Measurements from ENCODE around the gene RPRD2. TPM values are rescaled to one million over a fixed set of nuclear protein-coding genes. Genes with fewer than 3 reads are reported as not detected.
A peak's percentile ranks its signal among the peaks of the same experiment; 100 is the strongest.

RPRD2 gene
- total RNA-seq, 1 experiment from 2014 or later: 37.8 TPM

GRCh38 chr1:150507912-150508864 lies 144.2 kb downstream of the RPRD2 start, which contains the start of gene ECM1:
ECM1 (plus strand) TSS chr1:150508109; CDS start chr1:150508210, 101 bp downstream.
- Mint-ChIP-seq H3K36me3 (ENCODE audit: insufficient read depth, unreplicated experiment) (peaks cover 18% of the 10 kb centered on the region), H3K4me1 (ENCODE audit: low read depth, unreplicated experiment) (peaks cover 7% of the 10 kb centered on the region), H3K4me3 (ENCODE audit: low read depth, unreplicated experiment) (no peak within 1 kb of the TSS), H3K27ac (ENCODE audit: unreplicated experiment) (no peak within 1 kb of the TSS), H3K27me3 (ENCODE audit: unreplicated experiment) (no peaks in the 10 kb centered on the region), H3K9me3 (ENCODE audit: low read depth, unreplicated experiment) (no peaks in the 10 kb centered on the region)
- CTCF ChIA-PET: interaction anchor here (1.7 kb wide), 1 partner anchor 24 kb away, joined by 6 read pairs; no protein-coding TSS in a partner anchor
- peak; percentile 30 for DNase-seq
- TF ChIP-seq CTCF (IDR thresholded peaks at IDR 0.05; ENCODE audit: unreplicated experiment): no peak
- intact Hi-C loops (cut with micrococcal nuclease; ENCODE audit: unreplicated experiment): no loop called here
- BruUV-seq (replicated peaks): no TSS peak

GRCh38 chr1:150508982-150509381 lies 145.0 kb downstream of the RPRD2 start:
- TF ChIP-seq CTCF (IDR thresholded peaks at IDR 0.05; ENCODE audit: unreplicated experiment): no peak
- CTCF ChIA-PET: interaction anchor here (0.6 kb wide), 1 partner anchor 62 kb away, joined by 6 read pairs; no protein-coding TSS in a partner anchor
- H3K4me1 Mint-ChIP-seq (ENCODE audit: low read depth, unreplicated experiment): peaks cover 7% of the 10 kb centered on the region
- BruUV-seq (replicated peaks): no TSS peak
- no peaks in the 10 kb centered on the region for H3K27me3 Mint-ChIP-seq (ENCODE audit: unreplicated experiment)
- DNase-seq: no peak
- no peaks in the 10 kb centered on the region for H3K9me3 Mint-ChIP-seq (ENCODE audit: low read depth, unreplicated experiment)
- intact Hi-C loops (cut with micrococcal nuclease; ENCODE audit: unreplicated experiment): no loop called here
- H3K27ac Mint-ChIP-seq (ENCODE audit: unreplicated experiment): no peak overlapping the region
- H3K36me3 Mint-ChIP-seq (ENCODE audit: insufficient read depth, unreplicated experiment): peaks cover 14% of the 10 kb centered on the region
- no peak overlapping the region for H3K4me3 Mint-ChIP-seq (ENCODE audit: low read depth, unreplicated experiment)

- intact Hi-C loops (cut with micrococcal nuclease; ENCODE audit: unreplicated experiment): no loop called here
- H3K27me3 Mint-ChIP-seq (ENCODE audit: unreplicated experiment): no peaks in the 10 kb centered on the region
- no peak for DNase-seq
- H3K36me3 Mint-ChIP-seq (ENCODE audit: insufficient read depth, unreplicated experiment): peaks cover 25% of the 10 kb centered on the region
- no peak overlapping the region for H3K27ac Mint-ChIP-seq (ENCODE audit: unreplicated experiment)
- H3K9me3 Mint-ChIP-seq (ENCODE audit: low read depth, unreplicated experiment): no peaks in the 10 kb centered on the region
- BruUV-seq (replicated peaks): no TSS peak
- no peak for TF ChIP-seq CTCF (IDR thresholded peaks at IDR 0.05; ENCODE audit: unreplicated experiment)
- peaks cover 16% of the 10 kb centered on the region for H3K4me1 Mint-ChIP-seq (ENCODE audit: low read depth, unreplicated experiment)
- CTCF ChIA-PET: interaction anchor here (0.9 kb wide), 1 partner anchor 22 kb away, joined by 3 read pairs; no protein-coding TSS in a partner anchor
- no peak overlapping the region for H3K4me3 Mint-ChIP-seq (ENCODE audit: low read depth, unreplicated experiment)
Measured at GRCh38 chr1:150511551-150511950, 147.6 kb downstream of the RPRD2 start.

- CTCF ChIA-PET: interaction anchor here (0.9 kb wide), 1 partner anchor 21 kb away, joined by 3 read pairs; no protein-coding TSS in a partner anchor
- no peak overlapping the region for H3K4me3 Mint-ChIP-seq (ENCODE audit: low read depth, unreplicated experiment)
- H3K36me3 Mint-ChIP-seq (ENCODE audit: insufficient read depth, unreplicated experiment): peaks cover 25% of the 10 kb centered on the region
- no peaks in the 10 kb centered on the region for H3K9me3 Mint-ChIP-seq (ENCODE audit: low read depth, unreplicated experiment)
- H3K27me3 Mint-ChIP-seq (ENCODE audit: unreplicated experiment): no peaks in the 10 kb centered on the region
- H3K4me1 Mint-ChIP-seq (ENCODE audit: low read depth, unreplicated experiment): peaks cover 19% of the 10 kb centered on the region
- intact Hi-C loops (cut with micrococcal nuclease; ENCODE audit: unreplicated experiment): no loop called here
- BruUV-seq (replicated peaks): no TSS peak
- no peak for TF ChIP-seq CTCF (IDR thresholded peaks at IDR 0.05; ENCODE audit: unreplicated experiment)
- no peak overlapping the region for H3K27ac Mint-ChIP-seq (ENCODE audit: unreplicated experiment)
- DNase-seq: no peak
Measured at GRCh38 chr1:150511985-150512660, 148.2 kb downstream of the RPRD2 start.
